HS-27A (cell line): ENCODE results near the gene CLIP1.

Source experiments
- DNase-seq: peaks from one replicate; pipeline ENCODE4 v3.0.0-alpha.2; 2012; ENCODE audit warnings: low read depth, missing footprints

The CLIP1 gene

GRCh38 chr12:122245553-122245952 lies 176.9 kb downstream of the CLIP1 start:
- no peak for DNase-seq

DNA sequence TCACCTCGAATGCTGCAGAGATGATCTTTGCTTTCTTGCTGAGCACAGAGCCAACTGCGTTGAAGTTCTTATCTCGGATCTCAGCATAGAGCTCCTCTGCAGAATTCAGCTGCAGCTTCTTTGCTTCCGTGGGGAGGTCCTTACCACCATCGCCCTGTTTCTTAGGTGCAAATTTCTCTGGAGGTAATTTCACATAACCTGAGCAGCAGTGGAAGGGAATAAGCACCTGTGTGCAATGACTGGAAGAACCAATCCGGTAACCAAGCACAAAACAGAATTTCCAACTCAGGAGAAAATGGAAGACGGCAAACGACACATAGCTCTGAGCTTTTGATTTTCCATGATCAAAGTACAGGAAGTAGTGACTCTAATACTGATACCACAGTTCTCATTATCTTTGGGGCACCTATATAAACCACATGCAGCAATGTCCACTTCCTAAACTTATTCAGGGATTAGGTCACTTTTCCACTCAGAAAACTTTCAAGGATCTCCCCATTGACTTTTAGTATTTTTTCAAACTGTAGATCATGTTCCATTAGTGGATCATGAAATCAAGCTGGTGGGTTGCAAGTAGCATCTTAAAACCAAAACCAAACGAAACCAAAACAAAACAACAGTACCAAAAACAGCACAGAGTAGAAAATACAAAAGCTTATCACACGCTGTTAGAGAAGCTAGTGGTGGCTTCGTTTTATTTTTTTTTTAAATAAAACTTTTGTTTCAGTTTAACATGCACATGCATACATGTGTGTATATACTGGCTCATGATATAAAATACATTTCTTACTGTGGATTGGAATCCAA lies 177.7 kb downstream of the CLIP1 start:
- no peak for DNase-seq

- no peak for DNase-seq
Observed at GRCh38 chr12:122243965-122244364, 178.5 kb downstream of the CLIP1 start.

DNA sequence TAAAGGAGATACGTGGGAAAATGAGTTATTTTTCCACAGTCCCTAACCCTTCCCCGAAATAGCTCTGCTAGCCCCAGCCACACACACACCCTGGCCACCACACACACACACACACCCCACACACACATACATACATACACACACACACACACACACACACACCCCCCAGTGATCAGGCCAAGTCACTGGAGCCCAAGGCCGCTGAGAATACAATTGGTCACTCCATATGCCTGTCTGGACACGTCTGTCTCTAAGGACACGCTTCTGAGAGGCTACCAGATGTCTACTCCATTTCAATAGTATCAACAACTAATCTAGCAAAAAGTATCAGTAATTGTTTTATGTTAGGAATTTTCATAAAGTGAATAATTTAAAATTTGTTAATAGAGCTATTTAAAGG lies 183.6 kb downstream of the CLIP1 start:
- DNase-seq, result no peak

GRCh38 chr12:122235741-122236140 lies 186.7 kb downstream of the CLIP1 start:
- DNase-seq, result no peak

DNA sequence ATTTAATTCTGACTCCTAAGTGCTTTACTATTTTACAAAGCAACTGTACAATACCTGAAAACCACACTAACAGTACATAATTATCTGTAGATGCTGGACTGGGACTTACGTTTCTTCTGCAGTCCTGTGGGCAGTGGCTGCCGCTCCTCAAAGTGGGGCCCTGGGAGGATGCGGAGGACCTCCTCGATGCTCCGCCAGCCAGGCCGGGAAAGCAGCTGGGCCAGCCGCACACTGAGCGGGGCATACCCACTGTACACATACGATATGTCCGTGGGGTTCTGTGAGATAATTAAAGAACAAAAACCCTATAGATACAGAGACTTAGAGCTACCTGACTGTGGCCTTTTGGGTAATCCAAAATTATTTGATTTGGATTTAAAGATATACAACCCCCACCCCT lies 189.8 kb downstream of the CLIP1 start:
- no peak for DNase-seq

- DNase-seq, result no peak
Observed at GRCh38 chr12:122230798-122231197, 191.7 kb downstream of the CLIP1 start.

GRCh38 chr12:122228092-122228491 lies 194.4 kb downstream of the CLIP1 start:
- DNase-seq, result no peak

DNA sequence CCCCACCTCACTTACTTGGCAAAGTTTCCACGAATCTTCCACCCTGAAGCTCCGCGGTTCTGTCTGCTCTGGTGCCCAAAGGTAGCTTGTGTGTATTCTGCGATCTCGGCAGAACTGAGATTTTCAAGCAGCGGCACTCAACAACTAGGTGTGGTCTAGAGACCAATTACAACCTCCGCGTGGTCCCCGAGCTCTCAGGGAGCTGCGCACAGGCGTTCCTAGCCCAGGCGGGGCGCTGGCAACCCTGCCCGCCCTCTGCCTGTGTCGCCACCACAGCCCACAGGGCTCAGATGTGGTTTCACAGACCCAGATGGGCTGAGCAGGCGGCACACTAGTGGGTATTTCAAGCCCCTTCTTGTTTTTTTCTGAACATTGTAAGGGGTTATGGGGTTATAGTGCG lies 195.1 kb downstream of the CLIP1 start:
- DNase-seq, result no peak

DNA sequence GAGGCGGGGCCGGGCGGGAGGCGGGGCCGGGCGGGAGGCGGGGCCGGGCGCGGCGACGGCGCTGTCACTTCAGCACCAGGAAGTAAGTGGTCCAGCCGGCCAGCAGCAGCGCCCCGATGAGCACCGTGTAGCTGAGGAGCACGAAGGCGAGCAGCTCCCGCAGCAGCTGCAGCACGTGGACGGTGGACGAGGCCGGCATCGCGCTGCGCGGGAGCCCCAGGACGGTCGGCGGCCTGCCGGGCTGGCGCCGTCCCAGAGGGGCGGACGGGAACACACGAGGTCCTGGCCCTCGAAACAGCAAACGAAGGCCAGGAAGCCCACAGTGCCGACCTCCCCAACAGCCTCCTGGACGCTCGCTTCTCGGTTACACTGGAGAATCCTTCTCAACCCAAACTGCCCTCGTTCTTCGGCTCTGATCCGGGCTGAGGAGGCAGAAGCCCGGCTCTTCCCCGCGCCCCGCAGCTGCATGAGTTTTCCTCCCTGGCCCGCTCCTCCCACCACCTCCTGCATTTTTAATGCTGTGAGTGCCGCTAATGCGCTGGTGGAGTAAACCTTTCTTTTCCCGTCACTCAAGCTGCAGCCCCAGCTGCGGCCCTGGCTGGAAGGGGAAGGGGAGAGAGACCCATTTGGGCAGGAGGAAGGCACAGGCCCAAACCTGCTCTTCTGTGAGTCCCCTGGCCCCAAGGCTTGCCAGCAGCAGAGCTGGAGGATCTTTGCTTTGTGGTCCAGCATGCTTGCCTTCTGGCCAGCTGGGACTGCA lies 195.9 kb downstream of the CLIP1 start:
- no peak for DNase-seq

DNA sequence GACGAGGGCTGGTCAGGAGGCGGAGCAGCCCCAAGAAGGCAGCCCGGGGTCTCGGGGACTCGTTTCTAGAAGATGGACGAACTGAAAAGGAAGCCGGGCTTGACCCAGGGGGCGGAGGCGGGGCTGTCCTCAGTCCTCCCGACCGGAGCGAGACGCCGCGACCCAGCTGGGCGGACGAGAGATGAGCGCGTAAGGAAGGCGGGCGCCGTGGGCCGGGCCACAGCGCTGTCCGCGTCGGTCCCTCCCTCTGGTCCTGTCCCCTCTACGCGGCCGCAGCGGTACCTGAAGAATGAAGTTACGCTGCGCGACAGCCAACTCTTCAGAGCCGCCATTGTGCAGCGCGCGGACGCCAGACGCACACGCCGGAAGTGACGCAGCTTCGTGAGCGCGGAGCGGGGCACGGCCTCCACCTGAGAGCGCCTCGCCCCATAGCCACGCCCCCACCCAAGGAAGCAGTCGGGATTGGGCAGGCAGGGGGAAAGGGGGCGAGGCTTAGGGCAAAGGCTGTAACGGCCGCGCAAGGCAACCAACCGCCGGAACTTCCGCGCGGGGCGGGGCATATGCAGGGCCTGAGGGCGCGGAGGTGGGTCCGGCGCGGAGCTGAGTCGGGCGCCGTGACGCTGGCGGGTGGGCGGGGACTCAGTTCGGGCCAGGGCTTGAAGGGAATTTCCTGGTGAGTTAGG lies 196.6 kb downstream of the CLIP1 start, which contains the start of gene DIABLO:
Gene DIABLO, minus strand, starts transcription at position 370 of the 683 bp plus-strand sequence. Its CDS starts 38 bp downstream, at position 332.
- peak; percentile 91 for DNase-seq
